GM12874 (cell line): Measurements from ENCODE around the gene MYL11.

ENCODE experiments used
- TF ChIP-seq, protein P1 (sequence below): IDR thresholded peaks from 2 replicates; pipeline ENCODE4 v1.5.1; 2011; ENCODE audit warnings: low read depth, mild to moderate bottlenecking, control low read depth, low read length, moderate library complexity; ENCODE audit not compliant: insufficient read depth

MYL11 gene

DNA sequence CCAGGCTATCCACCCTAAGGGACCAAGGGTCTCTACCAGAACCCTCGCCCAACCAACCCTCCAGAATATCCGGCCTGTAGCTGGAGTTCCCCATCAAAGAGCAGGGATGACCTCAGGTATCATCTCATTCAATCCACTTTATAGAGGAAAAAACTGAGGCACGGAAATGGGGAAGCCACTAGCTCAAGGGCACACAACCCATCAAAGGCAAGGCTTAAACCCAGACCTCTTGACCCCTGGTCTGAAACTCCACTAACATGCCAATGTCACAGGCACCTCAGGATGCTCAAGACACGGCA, 5.9 kb upstream of the MYL11 start:
- TF ChIP-seq, protein P1, sequence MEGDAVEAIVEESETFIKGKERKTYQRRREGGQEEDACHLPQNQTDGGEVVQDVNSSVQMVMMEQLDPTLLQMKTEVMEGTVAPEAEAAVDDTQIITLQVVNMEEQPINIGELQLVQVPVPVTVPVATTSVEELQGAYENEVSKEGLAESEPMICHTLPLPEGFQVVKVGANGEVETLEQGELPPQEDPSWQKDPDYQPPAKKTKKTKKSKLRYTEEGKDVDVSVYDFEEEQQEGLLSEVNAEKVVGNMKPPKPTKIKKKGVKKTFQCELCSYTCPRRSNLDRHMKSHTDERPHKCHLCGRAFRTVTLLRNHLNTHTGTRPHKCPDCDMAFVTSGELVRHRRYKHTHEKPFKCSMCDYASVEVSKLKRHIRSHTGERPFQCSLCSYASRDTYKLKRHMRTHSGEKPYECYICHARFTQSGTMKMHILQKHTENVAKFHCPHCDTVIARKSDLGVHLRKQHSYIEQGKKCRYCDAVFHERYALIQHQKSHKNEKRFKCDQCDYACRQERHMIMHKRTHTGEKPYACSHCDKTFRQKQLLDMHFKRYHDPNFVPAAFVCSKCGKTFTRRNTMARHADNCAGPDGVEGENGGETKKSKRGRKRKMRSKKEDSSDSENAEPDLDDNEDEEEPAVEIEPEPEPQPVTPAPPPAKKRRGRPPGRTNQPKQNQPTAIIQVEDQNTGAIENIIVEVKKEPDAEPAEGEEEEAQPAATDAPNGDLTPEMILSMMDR = no peak

GRCh38 chr16:30369091-30369937, 5.3 kb upstream of the MYL11 start:
- TF ChIP-seq, protein P1 = no peak

GRCh38 chr16:30369938-30370455, 4.6 kb upstream of the MYL11 start:
- TF ChIP-seq, protein P1 = 0 out of 2 replicates have a peak, but pooled peaks have one; percentile 6

GRCh38 chr16:30370456-30371247, 4.0 kb upstream of the MYL11 start, which contains the start of gene TBC1D10B:
Gene TBC1D10B, minus strand, starts transcription at chr16:30370494. Its CDS starts 311 bp downstream, at chr16:30370183.
- TF ChIP-seq, protein P1 = no peak

- TF ChIP-seq, protein P1 = no peak
Measured at GRCh38 chr16:30371248-30371816, 3.3 kb upstream of the MYL11 start.

- TF ChIP-seq, protein P1 = no peak
Measured at GRCh38 chr16:30372038-30372712, 2.4 kb upstream of the MYL11 start.
